ENCODE results near the gene NBEA.
"Not testable (repeated sequence)": the region's sequence is repeated elsewhere in the genome, so short reads cannot be mapped to it uniquely, and the experiment has no call there.

The NBEA gene

GRCh38 chr13:34941835-34942731 lies at the start of gene NBEA:
NBEA (plus strand) TSS chr13:34942270; CDS start chr13:34942821, 551 bp downstream.
- DNase-seq, result no peak

DNA sequence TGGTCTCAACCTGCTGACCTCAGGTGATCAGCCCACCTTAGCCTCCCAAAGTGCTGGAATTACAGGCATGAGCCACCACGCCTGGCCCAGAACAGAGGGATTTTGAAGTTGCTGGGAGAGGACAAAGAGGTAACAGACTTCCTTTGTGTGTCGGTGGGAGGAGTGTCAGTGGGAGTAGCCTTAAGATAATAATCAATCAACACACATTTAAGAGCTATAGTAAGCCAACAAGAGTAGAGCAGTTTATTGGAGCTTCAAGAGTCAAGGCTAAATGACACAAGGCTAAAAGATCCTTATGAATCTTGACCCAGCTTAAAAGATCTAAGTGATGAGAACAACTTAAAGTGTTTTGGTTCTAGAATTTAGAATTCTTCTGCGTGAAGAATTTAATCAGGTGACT lies 47.3 kb upstream of the NBEA start:
- no peak for DNase-seq

DNA sequence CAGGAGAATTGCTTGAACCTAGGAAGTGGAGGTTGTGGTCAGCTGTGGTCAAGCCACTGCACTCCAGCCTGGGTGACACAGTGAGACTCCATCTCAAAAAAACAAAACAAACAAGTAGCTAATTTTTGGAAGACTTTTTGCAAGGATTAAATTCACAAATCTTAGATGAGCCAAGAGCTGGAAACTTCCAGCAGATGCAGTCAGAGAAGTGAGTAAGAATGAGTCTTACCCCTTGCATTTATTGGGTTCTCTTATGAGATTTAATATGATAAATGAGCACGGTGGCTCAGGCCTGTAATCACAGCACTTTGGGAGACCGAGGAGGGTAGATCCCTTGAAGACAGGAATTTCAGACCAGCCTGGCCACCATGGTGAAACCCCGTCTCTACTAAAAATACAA lies 44.9 kb upstream of the NBEA start:
- no peak for DNase-seq

- no peak for DNase-seq
Measured at GRCh38 chr13:34899888-34900287, 42.2 kb upstream of the NBEA start.

- DNase-seq, result no peak
Measured at GRCh38 chr13:34900288-34900739, 41.8 kb upstream of the NBEA start.

GRCh38 chr13:34901572-34901971 lies 40.5 kb upstream of the NBEA start:
- DNase-seq, result no peak

GRCh38 chr13:34911159-34911558 lies 30.9 kb upstream of the NBEA start:
- DNase-seq, result no peak

DNA sequence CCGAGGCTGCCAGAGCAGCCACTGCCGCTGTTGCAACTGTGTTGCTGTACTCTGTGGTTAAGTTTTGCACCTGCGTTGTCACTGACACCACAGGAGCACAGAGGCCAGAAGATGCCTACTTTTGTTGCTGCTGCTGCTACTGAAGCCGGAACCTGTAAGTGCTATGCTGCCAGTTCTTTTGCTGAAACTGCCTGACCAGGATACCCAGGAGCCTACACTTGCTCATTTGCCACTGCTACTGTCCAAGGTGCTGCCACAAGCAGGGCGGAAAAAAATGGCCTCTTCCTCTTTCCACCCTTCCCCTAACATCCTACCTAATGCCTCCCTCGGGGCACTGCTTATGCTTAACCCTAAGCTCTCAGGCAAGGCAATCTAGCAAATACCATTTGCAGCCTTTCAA lies 29.0 kb upstream of the NBEA start:
- no peak for DNase-seq

GRCh38 chr13:34914416-34914815 lies 27.7 kb upstream of the NBEA start:
- no peak for DNase-seq

DNA sequence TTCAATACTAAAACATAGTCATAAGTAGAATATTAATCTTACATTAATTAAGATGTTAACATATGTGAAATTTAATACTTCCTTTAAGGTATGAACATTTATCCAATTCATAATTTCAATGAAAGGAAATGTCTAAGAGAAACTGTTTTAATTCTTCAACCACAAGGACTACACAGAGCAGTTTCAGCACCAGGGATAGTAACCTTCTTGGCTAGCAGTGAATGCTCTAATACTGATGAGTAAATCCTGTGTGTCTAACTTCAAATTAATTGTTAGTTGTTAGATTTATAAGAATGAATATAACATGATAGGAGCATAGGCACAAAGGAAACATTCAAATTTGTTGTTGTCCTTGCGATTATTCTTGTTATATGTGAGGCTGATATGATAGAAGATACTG lies 15.6 kb upstream of the NBEA start:
- no peak for DNase-seq

DNA sequence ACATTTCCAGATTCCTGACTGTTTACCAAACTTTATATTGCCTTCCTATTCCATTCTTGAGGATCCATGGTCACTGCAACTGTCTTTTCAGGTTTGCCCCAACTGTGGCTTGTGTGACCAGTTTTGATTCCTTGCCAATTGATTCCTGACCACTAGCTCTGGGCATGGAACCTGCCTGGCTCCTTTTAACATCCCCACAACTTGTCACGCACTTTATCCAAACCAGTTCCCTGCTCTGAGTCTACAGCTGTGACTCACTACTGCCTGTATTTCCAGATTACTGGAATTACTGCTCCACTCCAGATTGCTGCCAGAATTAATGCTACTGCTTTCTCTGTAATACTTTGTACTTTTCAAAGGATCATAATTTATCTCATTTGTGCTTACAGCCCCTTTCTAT lies 13.4 kb upstream of the NBEA start:
- not testable (repeated sequence) for DNase-seq

DNA sequence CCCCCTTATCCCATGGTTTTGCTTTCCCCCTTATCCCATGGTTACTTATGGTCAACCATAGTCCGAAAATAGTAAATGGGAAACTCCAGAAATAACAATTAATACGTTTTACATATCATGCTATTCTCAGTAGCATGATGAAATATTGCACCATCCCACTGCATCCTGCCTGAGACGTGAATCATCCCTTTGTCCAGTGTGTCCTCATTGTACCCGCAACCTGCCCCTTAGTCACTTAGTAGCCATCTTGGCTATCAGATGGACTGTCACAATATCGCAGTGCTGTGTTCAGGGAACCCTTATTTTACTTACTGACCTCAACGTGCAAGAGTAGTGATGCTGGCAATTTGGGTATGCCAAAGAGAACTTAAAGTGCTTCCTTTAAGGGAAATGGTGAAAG lies 10.5 kb upstream of the NBEA start:
- DNase-seq, result no peak

DNA sequence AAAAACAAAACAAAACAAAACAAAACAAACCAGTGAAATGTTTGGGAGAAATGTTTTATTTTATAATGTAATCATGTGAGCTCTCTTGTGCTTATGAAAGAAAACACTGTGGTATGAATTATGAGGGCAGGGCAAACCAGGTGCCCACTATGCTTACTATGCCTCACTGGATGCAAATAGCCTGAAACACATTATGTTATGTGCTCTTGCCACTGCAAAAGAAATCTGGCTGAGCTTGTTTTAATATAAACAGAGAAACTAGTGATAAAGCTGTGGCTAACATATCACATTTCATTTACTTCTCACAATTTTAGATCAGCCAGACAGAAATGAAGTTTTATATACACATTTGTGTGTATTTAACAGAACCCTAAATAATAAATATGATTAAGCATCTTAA lies 8.7 kb upstream of the NBEA start:
- DNase-seq, result no peak

- DNase-seq, result no peak
Measured at GRCh38 chr13:34933786-34934185, 8.3 kb upstream of the NBEA start.

- no peak for DNase-seq
Measured at GRCh38 chr13:34935841-34936240, 6.2 kb upstream of the NBEA start.

- DNase-seq, result no peak
Measured at GRCh38 chr13:34939771-34940170, 2.3 kb upstream of the NBEA start.

GRCh38 chr13:34941436-34941834 lies 635 bp upstream of the NBEA start:
- DNase-seq, result no peak

GRCh38 chr13:34942732-34943435 lies 814 bp downstream of the NBEA start:
- DNase-seq, result no peak

GRCh38 chr13:34943436-34944273 lies 1.6 kb downstream of the NBEA start:
- no peak for DNase-seq

- no peak for DNase-seq
Measured at GRCh38 chr13:34944274-34944634, 2.2 kb downstream of the NBEA start.

DNA sequence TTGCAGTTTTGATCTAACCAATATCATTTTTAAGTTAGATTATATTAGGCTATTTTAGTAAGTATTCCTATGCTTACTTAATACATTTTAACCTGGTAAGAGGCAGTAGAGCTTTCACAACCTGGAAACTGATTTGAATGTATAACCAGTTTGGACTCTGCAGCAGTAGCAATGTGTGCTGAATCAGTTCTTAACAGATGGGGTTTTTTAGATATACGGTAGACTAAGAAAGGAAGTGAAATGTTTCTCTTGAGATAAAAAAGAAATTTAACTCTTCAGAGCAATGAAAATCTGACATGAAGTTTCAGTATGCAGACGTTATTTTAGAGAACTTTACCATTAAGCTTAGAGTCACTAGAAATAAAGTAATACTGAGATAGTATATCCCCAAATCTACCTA lies 2.7 kb downstream of the NBEA start:
- DNase-seq, result no peak

GRCh38 chr13:34951528-34951927 lies 9.5 kb downstream of the NBEA start:
- no peak for DNase-seq

GRCh38 chr13:34959489-34959888 lies 17.4 kb downstream of the NBEA start:
- no peak for DNase-seq
